ENCODE results near the gene HHIP.

The HHIP gene

GRCh38 chr4:144656850-144657249 is 10.9 kb downstream of the HHIP start:
- DNase-seq: no peak

GRCh38 chr4:144658015-144658567 is 12.1 kb downstream of the HHIP start:
- no peak for DNase-seq

- DNase-seq: no peak
Observed at GRCh38 chr4:144658903-144659302, 12.9 kb downstream of the HHIP start.

- no peak for DNase-seq
Observed at GRCh38 chr4:144659447-144659846, 13.5 kb downstream of the HHIP start.

- no peak for DNase-seq
Observed at GRCh38 chr4:144663834-144664475, 18.0 kb downstream of the HHIP start.

GRCh38 chr4:144666539-144667175 is 20.7 kb downstream of the HHIP start:
- no peak for DNase-seq

GRCh38 chr4:144667500-144667899 is 21.5 kb downstream of the HHIP start:
- DNase-seq: no peak

- no peak for DNase-seq
Observed at GRCh38 chr4:144670776-144671175, 24.8 kb downstream of the HHIP start.

- DNase-seq: no peak
Observed at GRCh38 chr4:144674711-144675110, 28.8 kb downstream of the HHIP start.

GRCh38 chr4:144681806-144682205 is 35.9 kb downstream of the HHIP start:
- no peak for DNase-seq

GRCh38 chr4:144683516-144683915 is 37.6 kb downstream of the HHIP start:
- no peak for DNase-seq

- DNase-seq: no peak
Observed at GRCh38 chr4:144685911-144686310, 40.0 kb downstream of the HHIP start.

GRCh38 chr4:144686921-144687320 is 41.0 kb downstream of the HHIP start:
- no peak for DNase-seq

- DNase-seq: no peak
Observed at GRCh38 chr4:144687466-144687865, 41.5 kb downstream of the HHIP start.

- DNase-seq: no peak
Observed at GRCh38 chr4:144688035-144688569, 42.1 kb downstream of the HHIP start.

GRCh38 chr4:144689125-144689524 is 43.2 kb downstream of the HHIP start:
- DNase-seq: no peak

GRCh38 chr4:144695721-144696120 is 49.8 kb downstream of the HHIP start:
- DNase-seq: no peak

GRCh38 chr4:144696376-144696775 is 50.4 kb downstream of the HHIP start:
- DNase-seq: no peak

- DNase-seq: no peak
Observed at GRCh38 chr4:144699565-144699964, 53.6 kb downstream of the HHIP start.

- DNase-seq: no peak
Observed at GRCh38 chr4:144701683-144702233, 55.8 kb downstream of the HHIP start.

- DNase-seq: no peak
Observed at GRCh38 chr4:144703494-144703893, 57.5 kb downstream of the HHIP start.

GRCh38 chr4:144705601-144706590 is 59.9 kb downstream of the HHIP start:
- DNase-seq: no peak

- DNase-seq: no peak
Observed at GRCh38 chr4:144709159-144709558, 63.2 kb downstream of the HHIP start.

Data from CD4-positive, alpha-beta T cell treated with Interleukin-4 for 1 hour (primary cell).